Lower leg skin (tissue), 3 donors: ENCODE results near the gene SAP30L.

Source experiments
- CTCF ChIP-seq, 3 donors: fragments of 450-650 bp; IDR thresholded peaks; one replicate each; pipeline ENCODE4 v1.5.1; 2016; ENCODE audit warnings: antibody characterized with exemption in 3 of 3, mild to moderate bottlenecking in 3 of 3, moderate library complexity in 2 of 3
- POLR2A ChIP-seq, 2 donors: fragments of 450-650 bp; IDR thresholded peaks; one replicate each; pipeline ENCODE4 v1.6.1; 2016 to 2017; ENCODE audit warnings: antibody characterized with exemption in 2 of 2, mild to moderate bottlenecking in 1 of 2, moderate library complexity in 1 of 2

- TF ChIP-seq CTCF (IDR thresholded peaks at IDR 0.05), result no peak
- TF ChIP-seq POLR2A (IDR thresholded peaks at IDR 0.05), result no peak
Observed at GRCh38 chr5:154482528-154483449, 37.0 kb downstream of the SAP30L start.
